Measurements from ENCODE around the gene PEAR1.

GRCh38 chr1:156901966-156902915, 8.7 kb downstream of the PEAR1 start:
- TF ChIP-seq POLR2A (IDR thresholded peaks at IDR 0.05; ENCODE audit: borderline replicate concordance, extremely low read depth, insufficient read depth, insufficient read length) = no peak
- TF ChIP-seq, protein P1, sequence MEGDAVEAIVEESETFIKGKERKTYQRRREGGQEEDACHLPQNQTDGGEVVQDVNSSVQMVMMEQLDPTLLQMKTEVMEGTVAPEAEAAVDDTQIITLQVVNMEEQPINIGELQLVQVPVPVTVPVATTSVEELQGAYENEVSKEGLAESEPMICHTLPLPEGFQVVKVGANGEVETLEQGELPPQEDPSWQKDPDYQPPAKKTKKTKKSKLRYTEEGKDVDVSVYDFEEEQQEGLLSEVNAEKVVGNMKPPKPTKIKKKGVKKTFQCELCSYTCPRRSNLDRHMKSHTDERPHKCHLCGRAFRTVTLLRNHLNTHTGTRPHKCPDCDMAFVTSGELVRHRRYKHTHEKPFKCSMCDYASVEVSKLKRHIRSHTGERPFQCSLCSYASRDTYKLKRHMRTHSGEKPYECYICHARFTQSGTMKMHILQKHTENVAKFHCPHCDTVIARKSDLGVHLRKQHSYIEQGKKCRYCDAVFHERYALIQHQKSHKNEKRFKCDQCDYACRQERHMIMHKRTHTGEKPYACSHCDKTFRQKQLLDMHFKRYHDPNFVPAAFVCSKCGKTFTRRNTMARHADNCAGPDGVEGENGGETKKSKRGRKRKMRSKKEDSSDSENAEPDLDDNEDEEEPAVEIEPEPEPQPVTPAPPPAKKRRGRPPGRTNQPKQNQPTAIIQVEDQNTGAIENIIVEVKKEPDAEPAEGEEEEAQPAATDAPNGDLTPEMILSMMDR (IDR thresholded peaks at IDR 0.05 in 2 of 3, conservative IDR thresholded peaks at IDR 0.05 in 1 of 3; ENCODE audit: borderline replicate concordance in 1 of 3, insufficient read depth in 1 of 3, low read depth in 2 of 3, low read length in 2 of 3) = no peak
- no peak for TF ChIP-seq EZH2 (IDR thresholded peaks at IDR 0.05)
- TF ChIP-seq SRF (IDR thresholded peaks at IDR 0.05; ENCODE audit: low read depth) = no peak
- TF ChIP-seq CBX3 (IDR thresholded peaks at IDR 0.05; ENCODE audit: low read depth) = no peak
- TF ChIP-seq YY1 (IDR thresholded peaks at IDR 0.05; ENCODE audit: extremely low read depth, insufficient replicate concordance, low read depth, low read length) = no peak
- TF ChIP-seq POLR2AphosphoS5 (IDR thresholded peaks at IDR 0.05; ENCODE audit: low read depth, low read length) = no peak
- TF ChIP-seq MAX (IDR thresholded peaks at IDR 0.05) = no peak
- TF ChIP-seq REST (IDR thresholded peaks at IDR 0.05; ENCODE audit: low read depth) = no peak
- no peak for TF ChIP-seq CEBPB (IDR thresholded peaks at IDR 0.05; ENCODE audit: low read depth)
- TF ChIP-seq EZH2phosphoT487 (IDR thresholded peaks at IDR 0.05; ENCODE audit: borderline replicate concordance) = no peak
